HCT116 (cell line): ENCODE results near the gene APOLD1.

ENCODE experiments used
- CTCF ChIP-seq, 3 experiments: fragments of 200-600 bp in 1 of 3; sonication (generic) in 1 of 3; IDR thresholded peaks in 2 of 3; conservative IDR thresholded peaks in 1 of 3; 2 replicates each; pipeline ENCODE4 v1.5.1; 2012 to 2017; ENCODE audit warnings: low read depth in 2 of 3, low read length in 2 of 3, antibody characterized with exemption in 1 of 3, borderline replicate concordance in 1 of 3, control low read depth in 1 of 3, mild to moderate bottlenecking in 1 of 3, mixed read lengths in 1 of 3, mixed run types in 1 of 3, moderate library complexity in 1 of 3; ENCODE audit not compliant: insufficient read depth in 1 of 3
- MAX ChIP-seq: IDR thresholded peaks from 2 replicates; pipeline ENCODE4 v1.6.1; 2012
- POLR2A ChIP-seq: IDR thresholded peaks from 2 replicates; pipeline ENCODE4 v1.7.0; 2011; ENCODE audit warnings: borderline replicate concordance; ENCODE audit not compliant: insufficient read depth, insufficient read length; ENCODE audit errors: extremely low read depth
- POLR2AphosphoS5 ChIP-seq: IDR thresholded peaks from 2 replicates; pipeline ENCODE4 v1.6.1; 2011; ENCODE audit warnings: mild to moderate bottlenecking, low read depth, low read length, moderate library complexity
- ZBTB33 ChIP-seq: IDR thresholded peaks from 2 replicates; pipeline ENCODE4 v1.6.1; 2011; ENCODE audit warnings: mild to moderate bottlenecking, low read length, moderate library complexity; ENCODE audit not compliant: insufficient replicate concordance; ENCODE audit errors: extremely low read depth

- no peak for TF ChIP-seq CTCF (IDR thresholded peaks at IDR 0.05 in 2 of 3, conservative IDR thresholded peaks at IDR 0.05 in 1 of 3; ENCODE audit: borderline replicate concordance in 1 of 3, insufficient read depth in 1 of 3, low read depth in 2 of 3, low read length in 2 of 3)
- no peak for TF ChIP-seq POLR2A
- TF ChIP-seq MAX = no peak
- TF ChIP-seq ZBTB33 = no peak
- TF ChIP-seq POLR2AphosphoS5 = no peak
Measured at GRCh38 chr12:12794686-12795085, 9.2 kb downstream of the APOLD1 start.
